IMR-90 (cell line): ENCODE measurements around the gene INO80.

Source experiments
- MAFK ChIP-seq: IDR thresholded peaks from 2 replicates; pipeline ENCODE4 v1.6.1; 2012; ENCODE audit warnings: low read depth, low read length, improper control_type of control experiment
- MXI1 ChIP-seq: IDR thresholded peaks from 2 replicates; pipeline ENCODE4 v1.6.1; 2012; ENCODE audit warnings: low read depth, mild to moderate bottlenecking, low read length, moderate library complexity, borderline replicate concordance
- NFE2L2 ChIP-seq: fragments of 150-350 bp; IDR thresholded peaks from 2 replicates; pipeline ENCODE4 v1.6.1; 2016; ENCODE audit warnings: low read depth, mild to moderate bottlenecking, low read length
- POLR2A ChIP-seq: IDR thresholded peaks from 2 replicates; pipeline ENCODE4 v1.6.1; 2012; ENCODE audit warnings: mild to moderate bottlenecking, low read depth, low read length

- TF ChIP-seq NFE2L2 (no peak), MXI1 (no peak), MAFK (no peak), POLR2A (no peak)
These were observed 129.3 kb downstream of the INO80 start for GRCh38 chr15:40986820-40987219.
